A549 (cell line): ENCODE results near the gene CDCA7L.

ENCODE experiments used
- HOXB5 ChIP-seq: fragments of 250-450 bp; sonication (Bioruptor Pico); IDR thresholded peaks from 2 replicates; pipeline ENCODE4 v1.5.0; 2020; ENCODE audit warnings: mild to moderate bottlenecking, moderate library complexity
- POLR2A ChIP-seq: IDR thresholded peaks from 2 replicates; pipeline ENCODE4 v1.6.1; 2012; ENCODE audit warnings: mild to moderate bottlenecking, low read length
- RCOR1 ChIP-seq: fragments of 150-350 bp; IDR thresholded peaks from 2 replicates; pipeline ENCODE4 v1.6.1; 2014; ENCODE audit warnings: antibody characterized with exemption, low read length, low read depth
- RFX5 ChIP-seq: fragments of 450-650 bp; IDR thresholded peaks from 2 replicates; pipeline ENCODE4 v1.7.1; 2014; ENCODE audit warnings: antibody characterized with exemption, mild to moderate bottlenecking, moderate library complexity
- SREBF2 ChIP-seq: fragments of 450-650 bp; IDR thresholded peaks from 2 replicates; pipeline ENCODE4 v1.6.1; 2014; ENCODE audit warnings: mild to moderate bottlenecking, moderate library complexity
- TFCP2L1 ChIP-seq: fragments of 250-450 bp; sonication (Bioruptor Pico); IDR thresholded peaks from 2 replicates; pipeline ENCODE4 v1.5.0; 2021; ENCODE audit warnings: mild to moderate bottlenecking
- ZC3H11A ChIP-seq: fragments of 450-650 bp; IDR thresholded peaks from 2 replicates; pipeline ENCODE4 v1.6.1; 2014; ENCODE audit warnings: antibody characterized with exemption, mild to moderate bottlenecking
- ZFP36 ChIP-seq: fragments of 450-650 bp; IDR thresholded peaks from 2 replicates; pipeline ENCODE4 v1.6.1; 2014; ENCODE audit warnings: borderline replicate concordance; ENCODE audit not compliant: partially characterized antibody
- TF ChIP-seq, protein P1 (sequence below): IDR thresholded peaks from 2 replicates; pipeline ENCODE4 v1.6.1; 2012
- TF ChIP-seq, protein P2 (sequence below): fragments of >200 bp; sonication (Bioruptor Twin); formaldehyde crosslinking; IDR thresholded peaks from 3 replicates; pipeline ENCODE4 v1.5.1; 2016
- TF ChIP-seq, protein P3 (sequence below): fragments of >200 bp; sonication (Bioruptor Twin); formaldehyde crosslinking; IDR thresholded peaks from 2 replicates; pipeline ENCODE4 v1.6.1; 2016
- TF ChIP-seq, protein P4 (sequence below): fragments of >200 bp; sonication (Bioruptor Twin); formaldehyde crosslinking; IDR thresholded peaks from 3 replicates; pipeline ENCODE4 v1.6.1; 2016
- TF ChIP-seq, protein P5 (sequence below): fragments of 200-600 bp; sonication (generic); IDR thresholded peaks from 2 replicates; pipeline ENCODE4 v1.6.1; 2016; ENCODE audit warnings: antibody characterized with exemption, mild to moderate bottlenecking, moderate library complexity
- TF ChIP-seq, protein P6 (sequence below): IDR thresholded peaks from 2 replicates; pipeline ENCODE4 v1.6.1; 2012

DNA sequence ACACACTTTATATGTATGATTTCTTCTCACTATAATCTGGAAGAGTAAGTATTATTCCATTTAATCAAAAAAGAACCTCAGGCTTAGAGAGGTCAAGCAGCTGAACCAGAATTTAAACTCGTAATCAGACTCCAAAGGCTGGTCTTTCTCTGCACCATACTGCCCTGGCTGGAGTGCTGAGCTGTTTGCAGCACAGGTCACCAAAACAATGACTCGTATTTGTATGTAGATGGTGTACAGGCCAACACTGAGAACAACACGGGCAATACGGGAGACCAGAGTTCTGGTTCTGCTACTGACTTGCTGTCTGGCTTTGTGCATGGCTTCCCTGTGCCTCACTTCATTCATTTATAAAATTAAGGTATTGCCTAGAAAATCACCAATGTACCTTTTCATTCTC is 57.9 kb downstream of the CDCA7L start:
- no peak for TF ChIP-seq ZFP36
- TF ChIP-seq RFX5: no peak
- TF ChIP-seq, protein P1, sequence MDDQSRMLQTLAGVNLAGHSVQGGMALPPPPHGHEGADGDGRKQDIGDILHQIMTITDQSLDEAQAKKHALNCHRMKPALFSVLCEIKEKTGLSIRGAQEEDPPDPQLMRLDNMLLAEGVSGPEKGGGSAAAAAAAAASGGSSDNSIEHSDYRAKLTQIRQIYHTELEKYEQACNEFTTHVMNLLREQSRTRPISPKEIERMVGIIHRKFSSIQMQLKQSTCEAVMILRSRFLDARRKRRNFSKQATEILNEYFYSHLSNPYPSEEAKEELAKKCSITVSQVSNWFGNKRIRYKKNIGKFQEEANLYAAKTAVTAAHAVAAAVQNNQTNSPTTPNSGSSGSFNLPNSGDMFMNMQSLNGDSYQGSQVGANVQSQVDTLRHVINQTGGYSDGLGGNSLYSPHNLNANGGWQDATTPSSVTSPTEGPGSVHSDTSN: no peak
- TF ChIP-seq, protein P2, sequence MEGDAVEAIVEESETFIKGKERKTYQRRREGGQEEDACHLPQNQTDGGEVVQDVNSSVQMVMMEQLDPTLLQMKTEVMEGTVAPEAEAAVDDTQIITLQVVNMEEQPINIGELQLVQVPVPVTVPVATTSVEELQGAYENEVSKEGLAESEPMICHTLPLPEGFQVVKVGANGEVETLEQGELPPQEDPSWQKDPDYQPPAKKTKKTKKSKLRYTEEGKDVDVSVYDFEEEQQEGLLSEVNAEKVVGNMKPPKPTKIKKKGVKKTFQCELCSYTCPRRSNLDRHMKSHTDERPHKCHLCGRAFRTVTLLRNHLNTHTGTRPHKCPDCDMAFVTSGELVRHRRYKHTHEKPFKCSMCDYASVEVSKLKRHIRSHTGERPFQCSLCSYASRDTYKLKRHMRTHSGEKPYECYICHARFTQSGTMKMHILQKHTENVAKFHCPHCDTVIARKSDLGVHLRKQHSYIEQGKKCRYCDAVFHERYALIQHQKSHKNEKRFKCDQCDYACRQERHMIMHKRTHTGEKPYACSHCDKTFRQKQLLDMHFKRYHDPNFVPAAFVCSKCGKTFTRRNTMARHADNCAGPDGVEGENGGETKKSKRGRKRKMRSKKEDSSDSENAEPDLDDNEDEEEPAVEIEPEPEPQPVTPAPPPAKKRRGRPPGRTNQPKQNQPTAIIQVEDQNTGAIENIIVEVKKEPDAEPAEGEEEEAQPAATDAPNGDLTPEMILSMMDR: no peak
- TF ChIP-seq HOXB5 (CRISPR knock-in tag): no peak
- TF ChIP-seq POLR2A: no peak
- no peak for TF ChIP-seq SREBF2
- TF ChIP-seq, protein P3, sequence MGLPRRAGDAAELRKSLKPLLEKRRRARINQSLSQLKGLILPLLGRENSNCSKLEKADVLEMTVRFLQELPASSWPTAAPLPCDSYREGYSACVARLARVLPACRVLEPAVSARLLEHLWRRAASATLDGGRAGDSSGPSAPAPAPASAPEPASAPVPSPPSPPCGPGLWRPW: no peak
- TF ChIP-seq RCOR1: no peak
- TF ChIP-seq TFCP2L1 (CRISPR knock-in tag): no peak
- TF ChIP-seq, protein P4, sequence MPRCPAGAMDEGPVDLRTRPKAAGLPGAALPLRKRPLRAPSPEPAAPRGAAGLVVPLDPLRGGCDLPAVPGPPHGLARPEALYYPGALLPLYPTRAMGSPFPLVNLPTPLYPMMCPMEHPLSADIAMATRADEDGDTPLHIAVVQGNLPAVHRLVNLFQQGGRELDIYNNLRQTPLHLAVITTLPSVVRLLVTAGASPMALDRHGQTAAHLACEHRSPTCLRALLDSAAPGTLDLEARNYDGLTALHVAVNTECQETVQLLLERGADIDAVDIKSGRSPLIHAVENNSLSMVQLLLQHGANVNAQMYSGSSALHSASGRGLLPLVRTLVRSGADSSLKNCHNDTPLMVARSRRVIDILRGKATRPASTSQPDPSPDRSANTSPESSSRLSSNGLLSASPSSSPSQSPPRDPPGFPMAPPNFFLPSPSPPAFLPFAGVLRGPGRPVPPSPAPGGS: no peak
- TF ChIP-seq, protein P5, sequence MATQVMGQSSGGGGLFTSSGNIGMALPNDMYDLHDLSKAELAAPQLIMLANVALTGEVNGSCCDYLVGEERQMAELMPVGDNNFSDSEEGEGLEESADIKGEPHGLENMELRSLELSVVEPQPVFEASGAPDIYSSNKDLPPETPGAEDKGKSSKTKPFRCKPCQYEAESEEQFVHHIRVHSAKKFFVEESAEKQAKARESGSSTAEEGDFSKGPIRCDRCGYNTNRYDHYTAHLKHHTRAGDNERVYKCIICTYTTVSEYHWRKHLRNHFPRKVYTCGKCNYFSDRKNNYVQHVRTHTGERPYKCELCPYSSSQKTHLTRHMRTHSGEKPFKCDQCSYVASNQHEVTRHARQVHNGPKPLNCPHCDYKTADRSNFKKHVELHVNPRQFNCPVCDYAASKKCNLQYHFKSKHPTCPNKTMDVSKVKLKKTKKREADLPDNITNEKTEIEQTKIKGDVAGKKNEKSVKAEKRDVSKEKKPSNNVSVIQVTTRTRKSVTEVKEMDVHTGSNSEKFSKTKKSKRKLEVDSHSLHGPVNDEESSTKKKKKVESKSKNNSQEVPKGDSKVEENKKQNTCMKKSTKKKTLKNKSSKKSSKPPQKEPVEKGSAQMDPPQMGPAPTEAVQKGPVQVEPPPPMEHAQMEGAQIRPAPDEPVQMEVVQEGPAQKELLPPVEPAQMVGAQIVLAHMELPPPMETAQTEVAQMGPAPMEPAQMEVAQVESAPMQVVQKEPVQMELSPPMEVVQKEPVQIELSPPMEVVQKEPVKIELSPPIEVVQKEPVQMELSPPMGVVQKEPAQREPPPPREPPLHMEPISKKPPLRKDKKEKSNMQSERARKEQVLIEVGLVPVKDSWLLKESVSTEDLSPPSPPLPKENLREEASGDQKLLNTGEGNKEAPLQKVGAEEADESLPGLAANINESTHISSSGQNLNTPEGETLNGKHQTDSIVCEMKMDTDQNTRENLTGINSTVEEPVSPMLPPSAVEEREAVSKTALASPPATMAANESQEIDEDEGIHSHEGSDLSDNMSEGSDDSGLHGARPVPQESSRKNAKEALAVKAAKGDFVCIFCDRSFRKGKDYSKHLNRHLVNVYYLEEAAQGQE: no peak
- TF ChIP-seq, protein P6, sequence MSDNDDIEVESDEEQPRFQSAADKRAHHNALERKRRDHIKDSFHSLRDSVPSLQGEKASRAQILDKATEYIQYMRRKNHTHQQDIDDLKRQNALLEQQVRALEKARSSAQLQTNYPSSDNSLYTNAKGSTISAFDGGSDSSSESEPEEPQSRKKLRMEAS: no peak
- TF ChIP-seq ZC3H11A: no peak
